Measurements from ENCODE around the gene NR0B2. TPM values are rescaled to one million over a fixed set of nuclear protein-coding genes. Genes with fewer than 3 reads are reported as not detected.

The NR0B2 gene
- total and polyA plus RNA-seq, 10 of the 15 experiments (the other 5 are each of a cell fraction or from before 2014, with no cell fraction given): not detected

GRCh38 chr1:26921540-26922430, 8.0 kb upstream of the NR0B2 start, which contains the start of gene NUDC (continued):
- TF ChIP-seq ZNF592 (IDR thresholded peaks at IDR 0.05): no peak
- no peak for TF ChIP-seq REST (IDR thresholded peaks at IDR 0.05; ENCODE audit: low read depth, low read length)
- no peak for TF ChIP-seq CHD4 (IDR thresholded peaks at IDR 0.05)
- no peak for TF ChIP-seq ZNF274 (IDR thresholded peaks at IDR 0.05; ENCODE audit: insufficient read depth, insufficient read length)
- TF ChIP-seq RFX5 (IDR thresholded peaks at IDR 0.05; ENCODE audit: low read depth, low read length): no peak
- no peak for TF ChIP-seq STAT1 (conservative IDR thresholded peaks at IDR 0.05)
- TF ChIP-seq NR2F1 (conservative IDR thresholded peaks at IDR 0.05): no peak
- TF ChIP-seq CHD1 (IDR thresholded peaks at IDR 0.05; ENCODE audit: low read depth, low read length): no peak
- no peak for TF ChIP-seq JUNB (IDR thresholded peaks at IDR 0.05)
- no peak for TF ChIP-seq MLLT1 (IDR thresholded peaks at IDR 0.05)
- peak; percentile 48; the same call in 1 of the 2 replicates for TF ChIP-seq NBN (IDR thresholded peaks at IDR 0.05)
- peak; percentile 77 for TF ChIP-seq IRF3 (IDR thresholded peaks at IDR 0.05)
- no peak for TF ChIP-seq CBFB (IDR thresholded peaks at IDR 0.05; ENCODE audit: low read depth)
- peak; percentile 33; the same call in 1 of the 2 replicates for TF ChIP-seq ZNF687 (IDR thresholded peaks at IDR 0.05)
- no peak for TF ChIP-seq ZNF384 (IDR thresholded peaks at IDR 0.05; ENCODE audit: borderline replicate concordance, low read depth, low read length)
